ENCODE data around the gene KCNMB4. TPM values are rescaled to one million over a fixed set of nuclear protein-coding genes. Genes with fewer than 3 reads are reported as not detected.

Gene KCNMB4
- total RNA-seq, 1 donor from 2014 or later, result 3.4 TPM

DNA sequence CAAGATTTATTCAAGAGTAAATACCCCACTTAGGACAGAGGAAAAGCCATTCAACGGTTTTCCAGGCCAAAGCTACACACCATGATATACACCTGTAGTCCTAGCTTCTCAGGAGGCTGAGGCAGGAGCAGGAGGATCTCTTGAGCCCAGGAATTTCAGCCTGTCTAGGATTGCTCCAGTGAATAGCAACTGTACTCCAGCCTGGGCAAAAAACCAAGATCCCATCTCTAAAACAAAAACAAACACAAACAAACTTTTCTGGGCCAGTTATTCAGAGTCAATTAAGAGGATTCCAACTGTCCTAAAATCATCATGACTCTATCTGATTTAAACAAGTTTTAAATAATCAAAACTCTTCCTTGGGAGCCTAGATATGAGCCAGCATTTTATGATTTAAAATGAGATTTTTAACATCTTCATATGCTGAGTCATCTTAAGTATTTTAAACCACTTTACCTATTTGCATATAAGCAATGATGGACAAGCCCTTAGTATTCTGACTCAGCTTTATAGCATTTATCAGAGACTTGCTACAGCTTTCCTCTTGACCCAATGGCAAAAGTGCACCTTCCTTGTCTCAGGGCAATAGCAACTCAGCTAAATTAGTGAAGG lies 77.1 kb downstream of the KCNMB4 start:
- no peak for DNase-seq (ENCODE audit: low spot score in 2 of 2)
- no peaks in the 10 kb centered on the region for H3K4me1 ChIP-seq
- no peaks in the 10 kb centered on the region for H3K36me3 ChIP-seq
- intact Hi-C loops (cut with DNase I), result no loop called here
- H3K27ac ChIP-seq, result no peak overlapping the region
- TF ChIP-seq, protein P1, sequence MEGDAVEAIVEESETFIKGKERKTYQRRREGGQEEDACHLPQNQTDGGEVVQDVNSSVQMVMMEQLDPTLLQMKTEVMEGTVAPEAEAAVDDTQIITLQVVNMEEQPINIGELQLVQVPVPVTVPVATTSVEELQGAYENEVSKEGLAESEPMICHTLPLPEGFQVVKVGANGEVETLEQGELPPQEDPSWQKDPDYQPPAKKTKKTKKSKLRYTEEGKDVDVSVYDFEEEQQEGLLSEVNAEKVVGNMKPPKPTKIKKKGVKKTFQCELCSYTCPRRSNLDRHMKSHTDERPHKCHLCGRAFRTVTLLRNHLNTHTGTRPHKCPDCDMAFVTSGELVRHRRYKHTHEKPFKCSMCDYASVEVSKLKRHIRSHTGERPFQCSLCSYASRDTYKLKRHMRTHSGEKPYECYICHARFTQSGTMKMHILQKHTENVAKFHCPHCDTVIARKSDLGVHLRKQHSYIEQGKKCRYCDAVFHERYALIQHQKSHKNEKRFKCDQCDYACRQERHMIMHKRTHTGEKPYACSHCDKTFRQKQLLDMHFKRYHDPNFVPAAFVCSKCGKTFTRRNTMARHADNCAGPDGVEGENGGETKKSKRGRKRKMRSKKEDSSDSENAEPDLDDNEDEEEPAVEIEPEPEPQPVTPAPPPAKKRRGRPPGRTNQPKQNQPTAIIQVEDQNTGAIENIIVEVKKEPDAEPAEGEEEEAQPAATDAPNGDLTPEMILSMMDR (IDR thresholded peaks at IDR 0.05), result no peak
- no peaks in the 10 kb centered on the region for H3K9me3 ChIP-seq
- no peak overlapping the region for H3K4me3 ChIP-seq
- H3K27me3 ChIP-seq, result no peaks in the 10 kb centered on the region

DNA sequence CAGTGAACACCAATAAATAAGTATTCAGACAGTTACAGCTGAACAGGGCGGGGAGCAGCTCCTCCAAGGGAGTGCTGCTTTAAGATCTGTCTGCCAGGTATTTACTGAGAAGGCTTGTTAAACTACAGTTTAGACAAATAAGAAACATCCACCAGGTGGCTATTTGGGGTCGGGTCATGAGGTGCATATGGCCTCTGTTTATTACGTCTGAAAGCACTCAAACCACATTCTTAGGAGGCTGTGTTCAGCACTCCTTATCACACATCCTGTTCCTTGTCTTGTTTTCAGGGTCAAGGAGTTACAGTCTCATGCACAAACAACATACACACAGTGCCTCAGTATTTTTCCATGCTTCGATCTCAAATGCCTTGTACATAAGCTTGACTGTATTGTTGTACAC lies 78.8 kb downstream of the KCNMB4 start:
- H3K27me3 ChIP-seq, result no peaks in the 10 kb centered on the region
- intact Hi-C loops (cut with DNase I), result no loop called here
- no peak overlapping the region for H3K27ac ChIP-seq
- DNase-seq (ENCODE audit: low spot score in 2 of 2), result no peak
- no peak overlapping the region for H3K4me3 ChIP-seq
- H3K4me1 ChIP-seq, result no peaks in the 10 kb centered on the region
- H3K9me3 ChIP-seq, result no peaks in the 10 kb centered on the region
- H3K36me3 ChIP-seq, result no peaks in the 10 kb centered on the region
- TF ChIP-seq, protein P1 (IDR thresholded peaks at IDR 0.05), result no peak

DNA sequence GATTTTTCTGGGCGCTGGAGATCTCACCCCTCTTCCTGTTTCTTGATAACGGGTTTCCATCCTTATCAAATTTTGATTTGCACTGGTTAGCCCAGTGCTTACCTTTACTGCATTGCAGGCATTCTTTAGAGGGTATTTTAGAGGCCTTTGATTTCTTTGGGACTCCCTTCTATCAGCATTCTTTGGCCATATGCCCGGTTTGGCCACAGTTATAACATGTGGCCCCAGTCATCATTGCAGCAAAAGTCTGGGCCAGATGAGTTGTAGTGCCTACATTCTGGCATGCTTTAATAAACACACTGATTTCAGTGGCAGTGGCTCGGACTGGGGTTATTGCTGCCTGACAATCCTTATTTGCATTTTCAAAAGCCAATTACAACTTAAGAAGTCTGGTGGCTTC lies 82.3 kb downstream of the KCNMB4 start:
- peaks cover 0 to 7% of the 10 kb centered on the region in 2 donors for H3K9me3 ChIP-seq
- no peak overlapping the region for H3K27ac ChIP-seq
- intact Hi-C loops (cut with DNase I), result no loop called here
- no peak for DNase-seq (ENCODE audit: low spot score in 2 of 2)
- H3K4me1 ChIP-seq, result no peaks in the 10 kb centered on the region
- TF ChIP-seq, protein P1 (IDR thresholded peaks at IDR 0.05), result no peak
- H3K27me3 ChIP-seq, result no peaks in the 10 kb centered on the region
- H3K4me3 ChIP-seq, result no peak overlapping the region
- H3K36me3 ChIP-seq, result no peaks in the 10 kb centered on the region

DNA sequence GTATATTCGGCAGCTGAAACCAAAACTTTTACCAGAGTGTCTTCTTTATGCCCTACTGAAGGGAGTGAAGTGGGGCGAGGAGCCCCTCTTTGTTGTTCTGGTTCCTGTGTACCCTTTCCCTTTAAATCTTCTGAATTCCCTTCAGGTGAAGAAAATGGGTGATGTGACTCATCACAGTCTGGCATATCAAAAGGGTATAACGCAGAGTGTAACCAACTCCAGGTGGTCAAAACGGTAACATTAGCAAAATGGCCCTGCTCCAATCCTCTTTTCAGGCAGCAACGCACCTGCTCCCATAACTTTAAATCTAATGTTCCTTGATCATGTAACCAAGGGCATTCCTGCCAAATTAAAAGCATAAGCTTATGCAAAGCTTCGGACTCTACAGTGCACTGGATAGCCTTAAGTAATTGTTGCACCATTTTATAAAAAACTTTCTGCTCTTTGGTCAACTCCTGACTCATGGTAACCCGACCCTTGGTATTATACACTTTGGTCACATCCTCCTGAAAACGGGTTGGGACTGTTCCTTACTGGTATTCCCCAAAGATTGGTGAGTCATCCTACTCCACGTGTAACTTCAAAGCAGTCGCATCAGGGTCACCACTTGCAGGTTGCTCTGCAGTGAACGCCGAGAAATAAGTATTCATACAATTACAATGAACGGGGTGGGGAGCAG lies 83.1 kb downstream of the KCNMB4 start:
- intact Hi-C loops (cut with DNase I), result no loop called here
- no peaks in the 10 kb centered on the region for H3K4me1 ChIP-seq

DNA sequence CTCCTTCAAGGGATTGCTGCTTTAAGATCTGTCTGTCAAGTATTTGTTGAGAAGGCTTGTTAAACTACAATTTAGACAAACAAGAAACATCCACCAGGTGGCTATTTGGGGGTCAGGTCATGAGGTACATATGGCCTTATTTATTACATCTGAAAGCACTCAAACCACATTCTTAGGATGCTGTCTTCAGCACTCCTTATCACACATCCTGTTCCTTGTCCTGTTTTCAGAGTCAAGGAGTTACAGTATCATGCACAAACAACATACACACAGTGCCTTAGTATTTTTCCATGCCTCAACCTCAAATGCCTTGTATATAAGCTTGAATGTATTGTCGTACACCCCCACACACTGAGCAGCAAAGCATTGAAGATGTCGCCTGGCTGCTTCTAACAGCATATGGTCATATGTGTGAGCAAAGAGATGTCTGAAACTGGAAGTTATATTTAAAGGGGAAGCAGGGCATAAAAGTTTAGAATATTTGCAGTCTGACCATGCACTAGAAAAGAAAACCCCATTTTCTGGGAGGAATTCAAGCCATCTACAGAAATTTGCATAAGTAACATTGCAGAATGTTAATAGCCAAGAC lies 83.8 kb downstream of the KCNMB4 start:
- no peaks in the 10 kb centered on the region for H3K4me1 ChIP-seq
- TF ChIP-seq, protein P1 (IDR thresholded peaks at IDR 0.05), result no peak
- no peak for DNase-seq (ENCODE audit: low spot score in 2 of 2)
- no peak overlapping the region for H3K27ac ChIP-seq
- H3K4me3 ChIP-seq, result no peak overlapping the region
- H3K36me3 ChIP-seq, result no peaks in the 10 kb centered on the region
- intact Hi-C loops (cut with DNase I), result no loop called here
- no peaks in the 10 kb centered on the region for H3K27me3 ChIP-seq
- peaks cover 0 to 7% of the 10 kb centered on the region in 2 donors for H3K9me3 ChIP-seq

More for the DNA sequence above, 83.1 kb downstream of the KCNMB4 start:
- no peaks in the 10 kb centered on the region for H3K27me3 ChIP-seq
- H3K27ac ChIP-seq, result no peak overlapping the region
- H3K36me3 ChIP-seq, result no peaks in the 10 kb centered on the region
- no peak for DNase-seq (ENCODE audit: low spot score in 2 of 2)
- no peak overlapping the region for H3K4me3 ChIP-seq
- TF ChIP-seq, protein P1 (IDR thresholded peaks at IDR 0.05), result no peak
- H3K9me3 ChIP-seq, result peaks cover 0 to 7% of the 10 kb centered on the region in 2 donors
